ENCODE data around the gene PHF3.
A peak's percentile ranks its signal among the peaks of the same experiment; 100 is the strongest.

PHF3 gene, protein sequence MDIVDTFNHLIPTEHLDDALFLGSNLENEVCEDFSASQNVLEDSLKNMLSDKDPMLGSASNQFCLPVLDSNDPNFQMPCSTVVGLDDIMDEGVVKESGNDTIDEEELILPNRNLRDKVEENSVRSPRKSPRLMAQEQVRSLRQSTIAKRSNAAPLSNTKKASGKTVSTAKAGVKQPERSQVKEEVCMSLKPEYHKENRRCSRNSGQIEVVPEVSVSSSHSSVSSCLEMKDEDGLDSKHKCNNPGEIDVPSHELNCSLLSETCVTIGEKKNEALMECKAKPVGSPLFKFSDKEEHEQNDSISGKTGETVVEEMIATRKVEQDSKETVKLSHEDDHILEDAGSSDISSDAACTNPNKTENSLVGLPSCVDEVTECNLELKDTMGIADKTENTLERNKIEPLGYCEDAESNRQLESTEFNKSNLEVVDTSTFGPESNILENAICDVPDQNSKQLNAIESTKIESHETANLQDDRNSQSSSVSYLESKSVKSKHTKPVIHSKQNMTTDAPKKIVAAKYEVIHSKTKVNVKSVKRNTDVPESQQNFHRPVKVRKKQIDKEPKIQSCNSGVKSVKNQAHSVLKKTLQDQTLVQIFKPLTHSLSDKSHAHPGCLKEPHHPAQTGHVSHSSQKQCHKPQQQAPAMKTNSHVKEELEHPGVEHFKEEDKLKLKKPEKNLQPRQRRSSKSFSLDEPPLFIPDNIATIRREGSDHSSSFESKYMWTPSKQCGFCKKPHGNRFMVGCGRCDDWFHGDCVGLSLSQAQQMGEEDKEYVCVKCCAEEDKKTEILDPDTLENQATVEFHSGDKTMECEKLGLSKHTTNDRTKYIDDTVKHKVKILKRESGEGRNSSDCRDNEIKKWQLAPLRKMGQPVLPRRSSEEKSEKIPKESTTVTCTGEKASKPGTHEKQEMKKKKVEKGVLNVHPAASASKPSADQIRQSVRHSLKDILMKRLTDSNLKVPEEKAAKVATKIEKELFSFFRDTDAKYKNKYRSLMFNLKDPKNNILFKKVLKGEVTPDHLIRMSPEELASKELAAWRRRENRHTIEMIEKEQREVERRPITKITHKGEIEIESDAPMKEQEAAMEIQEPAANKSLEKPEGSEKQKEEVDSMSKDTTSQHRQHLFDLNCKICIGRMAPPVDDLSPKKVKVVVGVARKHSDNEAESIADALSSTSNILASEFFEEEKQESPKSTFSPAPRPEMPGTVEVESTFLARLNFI (N-terminal part only)

DNA sequence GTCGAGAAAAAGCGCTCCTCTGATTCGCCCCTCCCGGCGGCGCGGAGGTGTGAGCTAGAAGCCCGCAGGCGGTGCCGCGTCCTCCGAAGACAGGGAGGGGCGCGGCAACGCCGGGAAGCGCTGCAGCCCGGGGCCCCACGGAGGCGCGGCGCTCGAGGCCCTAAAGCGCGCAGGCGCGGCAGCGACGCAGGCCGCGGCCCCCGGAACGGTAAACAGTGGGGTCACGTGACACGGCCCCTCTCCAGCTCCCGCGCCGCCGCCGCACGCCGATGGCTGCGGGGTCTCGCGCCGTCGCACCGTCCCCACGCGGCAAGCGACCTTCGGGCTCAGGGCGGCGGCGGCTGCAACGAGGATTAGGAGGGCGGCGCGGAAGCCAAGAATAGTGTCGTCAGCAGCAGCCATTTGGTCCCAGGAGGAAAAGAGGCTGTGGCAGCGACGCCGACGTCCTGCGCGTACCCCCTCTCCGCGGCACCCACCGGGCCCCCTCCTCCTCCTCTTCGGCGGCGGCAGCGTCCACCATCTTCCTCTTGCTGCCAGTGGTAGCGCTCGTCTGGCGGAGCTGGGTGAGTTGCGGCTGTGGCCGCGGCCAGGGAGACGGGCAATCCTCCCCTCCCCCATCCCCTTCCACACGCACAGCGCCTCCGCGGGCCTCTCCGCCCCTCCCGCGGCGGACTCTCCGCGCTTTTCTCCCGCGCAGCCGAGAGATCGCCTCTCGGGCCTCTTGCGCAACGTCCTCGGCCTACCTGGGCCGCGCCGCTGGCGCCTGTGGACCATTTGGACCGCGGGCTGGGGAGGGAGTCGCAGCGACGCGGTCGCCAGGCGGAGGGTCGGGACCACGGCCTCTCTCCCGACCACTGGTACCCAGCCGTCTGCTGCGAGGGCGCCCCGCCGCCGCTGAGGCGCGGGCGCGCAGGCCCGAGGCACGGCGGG is at the start of gene PHF3:
PHF3 (plus strand) TSS at position 215 of the 930 bp plus-strand sequence. CDS start 10,750 bp downstream, outside the sequence.
- H3K27ac ChIP-seq, result peak within 1 kb of the TSS; percentile 71
- peak; percentile 18 for DNase-seq (ENCODE audit: low read depth, low spot score)

DNA sequence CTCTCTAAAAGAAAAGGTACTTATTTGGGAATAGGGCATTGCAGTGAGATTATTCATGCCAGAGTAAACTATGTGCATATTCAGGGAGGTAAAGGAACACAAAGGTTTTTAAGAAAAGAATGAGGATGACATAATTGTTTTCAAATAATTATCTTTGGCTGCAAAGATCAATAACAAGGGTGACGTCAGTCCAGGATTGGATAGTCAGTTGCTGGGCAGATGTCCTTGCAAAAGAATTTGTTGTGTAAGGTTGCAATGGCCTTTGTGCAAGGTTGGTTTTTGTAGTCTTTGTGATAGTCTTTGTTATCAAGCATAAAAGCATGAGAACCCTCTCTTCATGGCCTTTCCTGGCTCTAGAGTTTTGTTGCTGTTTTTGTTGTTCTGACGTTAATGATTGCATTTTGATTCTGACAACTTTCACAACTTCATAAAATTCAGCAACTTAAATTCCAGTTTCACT is 45.6 kb upstream of the PHF3 start:
- no peak overlapping the region for H3K27ac ChIP-seq
- no peak for DNase-seq (ENCODE audit: low read depth, low spot score)

DNA sequence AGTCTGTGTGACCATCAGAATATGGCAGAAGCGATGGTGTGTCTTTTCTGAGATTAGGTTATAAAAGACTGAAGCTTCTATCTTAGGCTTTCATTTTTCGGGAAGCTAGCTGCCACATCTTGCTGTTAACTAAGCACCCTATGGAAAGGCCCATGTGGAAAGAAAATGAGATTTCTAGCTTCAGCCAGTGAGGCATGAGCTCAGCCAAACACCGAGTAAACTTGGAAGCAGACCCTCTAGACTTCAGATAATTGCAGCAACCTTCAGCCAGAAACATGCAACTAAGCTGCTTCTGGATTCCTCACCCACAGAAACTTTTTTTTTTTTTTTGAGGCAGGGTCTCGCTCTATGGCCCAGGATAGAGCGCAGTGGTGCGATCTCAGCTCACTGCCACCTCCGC is 42.7 kb upstream of the PHF3 start:
- no peak for DNase-seq (ENCODE audit: low read depth, low spot score)

DNA sequence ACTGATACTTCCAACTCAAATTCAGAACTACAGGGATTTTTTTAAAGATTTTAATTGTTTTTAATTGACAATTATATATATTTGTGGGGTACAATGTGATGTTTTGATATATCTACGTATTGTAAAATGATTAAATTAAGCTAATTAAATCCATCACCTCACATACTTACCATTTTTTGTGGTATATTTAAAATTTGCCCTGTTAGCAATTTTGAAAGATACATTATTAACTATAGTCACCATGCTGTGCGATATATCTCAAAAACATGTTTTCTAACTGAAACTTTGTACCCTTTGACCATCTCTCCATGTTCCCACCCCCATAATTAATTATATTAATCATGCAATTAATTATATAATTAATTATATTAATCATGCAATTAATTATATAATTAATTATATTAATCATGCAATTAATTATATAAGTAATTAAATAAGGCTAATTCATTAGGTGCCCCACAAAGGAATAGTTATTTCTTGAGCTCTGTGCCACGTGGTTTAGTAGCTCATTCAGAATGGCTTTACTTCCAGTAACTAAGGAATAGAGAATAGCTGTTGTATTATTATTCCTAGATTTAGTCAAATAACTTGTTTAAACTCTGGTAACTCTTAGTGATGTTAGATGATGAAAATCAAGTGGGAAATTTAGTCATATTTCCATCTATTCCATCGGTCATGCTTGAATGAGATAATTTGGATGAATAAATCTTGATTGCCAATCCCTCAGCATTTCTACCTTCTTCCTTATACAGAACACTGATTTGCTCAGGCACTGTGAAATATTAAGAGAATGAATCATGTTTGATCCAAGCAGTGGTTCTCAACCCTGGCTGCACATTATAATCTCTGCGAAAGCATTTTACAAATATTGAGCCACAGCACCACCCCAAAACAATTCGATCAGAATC is 38.2 kb upstream of the PHF3 start:
- peak overlapping the region; percentile 17 for H3K27ac ChIP-seq
- no peak for DNase-seq (ENCODE audit: low read depth, low spot score)

More for the DNA sequence above, 42.7 kb upstream of the PHF3 start:
- H3K27ac ChIP-seq, result no peak overlapping the region

DNA sequence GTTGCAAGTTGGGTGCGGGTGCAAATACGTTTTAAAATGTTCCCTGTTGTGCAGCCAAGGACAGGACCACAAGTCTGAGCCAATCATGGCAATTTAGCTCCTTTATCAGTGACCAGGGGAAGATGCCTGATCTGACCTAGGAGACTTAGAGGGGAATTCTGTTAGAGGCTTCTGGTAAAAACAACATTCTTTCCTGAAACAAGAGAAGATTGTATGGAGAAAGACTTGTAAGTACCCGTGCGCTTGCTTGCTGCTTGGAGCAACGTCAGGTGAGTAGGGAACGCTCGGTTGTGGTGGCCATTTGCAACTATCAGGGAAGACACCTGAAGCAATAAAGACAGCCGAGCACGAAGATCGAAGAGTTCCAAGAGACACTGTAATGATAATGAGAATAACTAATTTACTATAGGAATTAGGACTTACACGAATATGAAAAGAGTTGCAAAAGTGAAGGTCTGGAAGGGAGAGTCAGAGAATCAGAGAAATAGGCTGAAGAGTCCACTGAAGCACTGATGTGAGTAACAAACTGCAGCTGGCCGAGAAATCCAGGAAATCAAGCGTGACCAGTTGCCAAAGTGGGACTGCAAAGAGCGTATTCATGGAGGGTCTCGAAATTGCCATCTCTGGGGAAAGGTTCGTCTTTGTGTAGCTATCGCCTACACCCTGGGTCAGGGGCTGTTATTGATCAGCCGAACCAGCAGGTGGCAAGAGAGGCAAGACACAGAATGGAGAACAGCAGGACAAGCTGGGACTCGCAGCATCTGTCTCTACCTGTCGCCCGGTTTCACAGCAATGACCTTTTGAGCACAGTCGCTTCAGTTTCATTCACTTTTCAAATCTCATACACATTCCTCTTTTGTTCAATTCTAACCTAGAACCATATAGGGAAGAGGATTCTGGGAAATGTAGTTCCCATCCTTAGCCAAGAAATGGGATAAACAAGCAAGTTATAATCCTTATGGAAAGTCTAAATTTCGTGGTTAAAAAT is 37.3 kb upstream of the PHF3 start:
- peak overlapping the region; percentile 17 for H3K27ac ChIP-seq
- DNase-seq (ENCODE audit: low read depth, low spot score), result peak; percentile 31

DNA sequence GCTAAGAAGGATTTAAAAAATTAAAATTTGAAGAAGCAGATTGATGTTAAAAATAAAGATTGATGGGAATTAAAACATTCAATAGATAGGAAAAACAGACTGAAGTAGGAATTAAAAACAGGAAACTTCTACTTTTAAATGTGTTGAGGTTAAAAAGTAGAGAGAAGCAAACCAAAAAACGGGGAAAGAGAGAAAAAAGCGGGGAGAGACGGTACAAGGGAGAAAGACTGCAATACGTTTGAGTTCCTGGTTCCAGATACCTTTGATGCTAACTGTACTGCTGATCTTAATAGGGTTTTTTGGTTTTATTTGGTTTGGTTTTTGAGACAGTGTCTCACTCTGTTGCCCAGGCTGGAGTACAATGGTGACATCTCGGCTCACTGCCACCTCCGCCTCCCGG is 36.4 kb upstream of the PHF3 start:
- DNase-seq (ENCODE audit: low read depth, low spot score), result no peak

DNA sequence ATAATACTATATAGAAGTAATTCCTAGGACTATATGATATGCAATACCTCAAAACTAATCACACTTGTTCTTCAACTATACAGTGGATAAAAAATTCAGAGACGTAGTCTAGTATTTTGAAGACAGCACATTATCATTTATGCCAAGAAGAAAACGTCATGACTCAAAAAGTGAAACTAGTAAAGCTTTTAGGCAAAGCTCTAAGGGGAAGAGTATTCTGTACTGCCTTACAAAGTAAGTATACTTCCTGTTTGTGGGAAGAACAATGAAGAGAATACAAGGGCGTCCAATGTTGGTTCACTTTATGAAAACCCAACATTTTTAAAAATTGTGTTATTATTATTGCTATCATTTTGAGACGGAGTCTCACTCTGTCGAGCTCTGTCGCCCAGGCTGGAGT is 35.5 kb upstream of the PHF3 start:
- no peak for DNase-seq (ENCODE audit: low read depth, low spot score)
- H3K27ac ChIP-seq, result no peak overlapping the region

More for the DNA sequence above, 36.4 kb upstream of the PHF3 start:
- no peak overlapping the region for H3K27ac ChIP-seq

DNA sequence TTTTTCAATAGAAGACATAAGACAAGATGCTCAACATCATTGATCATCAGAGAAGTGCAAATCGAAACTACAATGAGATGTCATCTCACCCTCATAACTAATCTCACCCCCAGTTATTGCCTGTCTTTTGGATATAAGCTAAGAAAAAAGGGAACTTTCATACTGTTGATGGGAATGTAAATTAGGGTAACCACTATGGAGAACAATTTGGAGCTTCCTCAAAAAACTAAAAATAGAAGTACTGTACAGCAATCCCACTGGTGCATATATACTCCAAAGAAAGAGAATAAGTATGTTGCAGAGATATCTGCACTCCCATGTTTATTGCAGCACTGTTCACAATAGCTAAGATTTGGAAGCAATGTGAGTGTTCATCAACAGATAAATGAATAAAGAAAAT is 26.4 kb upstream of the PHF3 start:
- no peak for DNase-seq (ENCODE audit: low read depth, low spot score)
- H3K27ac ChIP-seq, result no peak overlapping the region

DNA sequence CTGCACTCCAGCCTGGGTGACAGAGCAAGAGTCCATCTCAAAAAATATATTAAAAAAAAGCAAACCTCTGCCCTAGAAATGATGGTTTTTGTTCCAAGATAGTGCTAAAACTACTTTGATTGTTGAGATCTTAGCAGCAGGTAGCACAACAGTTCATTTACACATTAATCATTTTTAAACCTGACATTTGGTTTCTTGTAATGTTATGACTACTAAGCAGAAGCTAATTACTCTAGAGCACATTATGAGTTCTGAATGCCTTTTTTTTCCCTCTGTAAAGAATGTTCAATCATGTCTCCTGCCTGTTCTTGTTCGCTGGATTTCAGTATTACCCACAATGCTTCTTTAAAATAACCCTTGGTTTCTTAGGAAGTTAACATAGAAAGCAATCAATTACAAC is 24.7 kb upstream of the PHF3 start:
- DNase-seq (ENCODE audit: low read depth, low spot score), result no peak

DNA sequence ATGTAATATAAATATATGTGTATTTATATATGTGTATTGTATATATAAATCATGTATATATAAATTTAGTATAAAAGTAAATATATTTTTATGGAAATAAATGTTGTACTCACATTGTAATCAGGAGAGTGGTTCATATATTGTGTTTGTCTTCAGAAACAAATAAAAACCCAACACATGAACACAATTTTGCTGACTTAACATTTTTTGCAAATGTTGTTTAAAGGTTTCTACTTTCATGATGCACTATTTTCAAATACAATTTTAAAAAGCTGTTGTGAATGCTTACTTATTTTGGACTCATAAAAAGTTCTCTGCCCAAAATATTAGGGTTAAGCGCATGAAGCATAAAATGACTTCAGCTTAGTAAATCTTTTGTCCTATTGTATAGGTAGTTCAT is 24.0 kb upstream of the PHF3 start:
- no peak for DNase-seq (ENCODE audit: low read depth, low spot score)
- no peak overlapping the region for H3K27ac ChIP-seq

More for the DNA sequence above, 24.7 kb upstream of the PHF3 start:
- no peak overlapping the region for H3K27ac ChIP-seq

DNA sequence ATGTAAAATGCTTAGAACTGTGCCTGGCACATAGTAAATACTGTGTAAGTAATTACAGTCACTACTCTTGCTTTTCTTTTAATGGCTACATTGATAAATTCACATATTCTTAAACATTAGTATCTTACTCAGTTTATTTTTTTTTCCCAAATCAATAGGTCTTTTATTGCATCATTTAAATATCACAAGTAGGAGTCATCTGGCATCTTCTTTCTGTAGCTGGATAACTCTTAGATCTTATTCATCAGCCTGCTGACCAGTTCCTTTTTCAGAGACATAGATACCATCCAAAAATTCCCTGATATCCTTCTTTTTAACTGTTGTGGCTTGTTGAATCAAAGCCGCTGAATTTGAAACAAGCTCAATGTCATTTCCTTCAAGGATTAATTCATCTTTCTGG is 20.0 kb upstream of the PHF3 start:
- no peak for DNase-seq (ENCODE audit: low read depth, low spot score)

DNA sequence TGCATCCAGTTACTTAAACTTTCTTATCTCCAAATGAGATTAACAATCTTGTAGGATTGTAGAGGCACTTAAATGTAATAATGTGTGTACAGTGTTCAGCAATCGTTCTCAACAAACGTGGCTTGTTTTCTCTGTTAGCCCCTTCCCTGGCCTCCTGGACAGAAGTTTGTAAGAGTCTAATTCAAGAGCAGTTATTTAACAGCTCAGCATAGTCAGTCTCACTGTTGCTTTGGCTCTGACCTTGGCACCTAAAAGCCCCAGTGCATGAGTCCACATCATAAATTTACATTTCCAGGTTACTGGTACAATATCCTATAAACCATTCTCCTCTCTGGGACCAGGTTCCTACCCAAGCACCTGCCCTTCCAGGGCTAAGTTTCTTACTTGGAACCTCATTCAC is 11.5 kb upstream of the PHF3 start:
- no peak overlapping the region for H3K27ac ChIP-seq
- DNase-seq (ENCODE audit: low read depth, low spot score), result no peak

More for the DNA sequence above, 20.0 kb upstream of the PHF3 start:
- no peak overlapping the region for H3K27ac ChIP-seq

DNA sequence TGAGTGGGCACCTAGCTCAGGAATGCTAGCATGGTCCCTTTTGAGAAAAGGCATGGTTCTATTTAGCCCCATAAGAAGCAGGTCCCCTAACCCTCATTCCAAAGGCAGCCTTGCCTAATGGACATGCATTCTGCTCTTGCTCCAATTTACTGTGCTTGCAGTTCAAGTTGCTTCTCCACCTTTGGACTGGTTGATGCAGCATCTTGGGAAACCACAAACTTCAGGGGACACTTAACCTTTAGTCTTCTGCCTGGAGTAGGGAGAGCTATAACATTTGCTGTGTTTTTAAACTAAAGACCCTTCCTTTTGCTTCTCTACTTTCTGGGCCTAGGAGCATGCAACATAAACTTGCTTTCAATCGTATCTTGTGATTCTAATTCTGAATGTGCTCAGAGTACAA is 5.1 kb upstream of the PHF3 start:
- no peak for DNase-seq (ENCODE audit: low read depth, low spot score)
- no peak overlapping the region for H3K27ac ChIP-seq

DNA sequence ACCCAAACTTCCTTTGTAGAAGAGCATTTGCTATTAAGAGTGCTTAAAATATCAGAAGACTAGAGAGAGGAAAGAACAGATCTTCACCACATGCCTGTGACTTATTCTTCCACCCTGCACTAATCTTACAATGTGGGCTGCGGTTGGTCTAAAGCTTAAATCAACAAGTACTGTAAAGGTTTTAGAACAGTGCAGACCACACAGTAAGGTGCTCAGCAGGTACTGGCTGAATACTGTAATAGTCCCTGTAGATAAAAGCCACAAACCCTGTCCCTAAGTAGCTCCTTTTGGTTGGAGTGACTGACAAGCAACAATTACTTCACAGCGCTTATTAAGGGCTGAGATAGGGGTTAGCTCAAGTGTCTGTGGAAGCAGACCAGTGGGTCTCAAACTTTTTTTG is 972 bp upstream of the PHF3 start:
- H3K27ac ChIP-seq, result no peak overlapping the region
- no peak for DNase-seq (ENCODE audit: low read depth, low spot score)

DNA sequence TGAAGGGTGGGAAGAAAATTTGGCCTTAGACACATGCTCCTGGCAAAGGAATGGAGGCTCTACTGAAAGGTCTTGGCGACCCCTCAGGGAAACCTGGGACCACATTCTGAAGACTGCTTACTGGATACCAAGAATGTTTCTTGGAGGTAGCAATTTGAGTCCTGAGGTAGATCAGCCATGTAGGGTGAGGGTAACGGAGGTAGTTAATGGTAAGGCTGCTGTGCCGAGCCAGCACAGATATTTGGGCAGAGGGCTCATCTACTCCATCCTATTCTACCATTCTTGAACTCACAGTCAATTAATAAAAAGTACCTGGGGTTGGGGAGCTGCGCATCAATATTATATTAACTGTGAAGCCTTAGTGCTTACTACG is 401 bp upstream of the PHF3 start:
- DNase-seq (ENCODE audit: low read depth, low spot score), result no peak
- H3K27ac ChIP-seq, result no peak overlapping the region

DNA sequence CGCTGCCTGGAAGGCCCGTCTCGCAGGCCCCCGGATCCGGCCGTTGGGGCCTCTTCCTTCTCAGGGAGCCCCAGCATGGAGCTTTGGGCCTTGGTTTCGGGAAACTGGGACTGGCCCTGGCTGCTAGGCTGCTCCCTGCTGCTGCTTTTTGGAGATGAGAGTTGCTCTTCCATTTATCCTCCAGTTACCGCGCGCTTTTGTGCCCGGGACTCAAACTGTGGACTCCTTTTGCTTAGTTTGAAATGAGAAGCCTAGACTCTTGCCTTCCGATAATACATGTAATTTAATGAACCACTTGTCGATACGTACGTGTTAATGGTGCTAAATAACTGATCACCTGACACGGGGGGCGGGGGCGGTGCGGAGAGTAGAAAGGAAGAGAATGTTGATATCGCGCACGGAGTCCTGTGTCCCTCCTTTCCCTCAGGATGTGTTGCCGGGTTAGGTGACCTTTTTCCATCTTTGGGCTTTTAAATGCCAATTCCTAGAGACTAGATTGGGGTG is 968 bp downstream of the PHF3 start:
- DNase-seq (ENCODE audit: low read depth, low spot score), result no peak

DNA sequence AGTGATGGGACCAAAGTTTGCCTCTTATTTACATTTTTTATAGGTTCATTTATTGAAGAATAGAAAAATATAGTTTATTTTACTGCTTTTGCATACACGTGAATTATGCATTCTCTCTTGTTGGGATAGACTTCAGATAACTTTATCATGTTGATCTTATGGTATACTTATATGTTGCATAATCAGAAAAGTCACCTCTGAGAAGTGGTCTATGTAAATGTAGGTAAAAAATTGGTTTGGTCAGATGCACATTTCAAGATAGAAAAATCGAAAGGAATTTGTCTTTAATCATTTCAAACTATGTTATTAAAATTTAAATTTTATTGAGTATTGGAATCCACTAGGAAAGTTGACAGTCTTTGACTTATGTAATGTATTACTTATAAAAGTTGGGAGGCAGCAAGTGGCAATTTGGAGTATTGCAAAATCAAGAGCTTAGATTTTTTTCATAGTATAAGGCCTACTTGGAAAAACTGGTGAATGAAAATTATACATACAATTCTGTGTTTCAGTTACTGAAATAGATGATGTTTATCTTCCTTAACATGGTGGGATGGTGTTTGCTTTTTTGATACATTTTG is 2.4 kb downstream of the PHF3 start:
- H3K27ac ChIP-seq, result no peak overlapping the region
- DNase-seq (ENCODE audit: low read depth, low spot score), result no peak

More for the DNA sequence above, 968 bp downstream of the PHF3 start:
- H3K27ac ChIP-seq, result peak overlapping the region; percentile 71

Measured in epithelial cell of prostate (primary cell).